Peyer's patch (tissue), 4 donors: ENCODE data around the gene TEX51. TPM values are rescaled to one million over a fixed set of nuclear protein-coding genes. Genes with fewer than 3 reads are reported as not detected.

ENCODE experiments used
- DNase-seq, 3 donors: peaks; one replicate each; pipeline ENCODE4 v3.0.0-alpha.2; 2017 to 2019
- H3K27ac ChIP-seq, 4 donors: fragments of 200-600 bp; sonication (generic); one replicate each; pipeline ENCODE4 v1.5.1; 2016 to 2019
- H3K27me3 ChIP-seq, 2 donors: fragments of 200-600 bp; sonication (generic); one replicate each; pipeline ENCODE4 v1.5.1; 2019
- H3K36me3 ChIP-seq, 3 donors: fragments of 200-600 bp; sonication (generic); one replicate each; pipeline ENCODE4 v1.5.1; 2016 to 2019
- H3K4me1 ChIP-seq, 4 donors: fragments of 200-600 bp; sonication (generic); one replicate each; pipeline ENCODE4 v1.5.1; 2016 to 2019
- H3K4me3 ChIP-seq, 4 donors: fragments of 200-600 bp; sonication (generic); 1 replicate in 3 of 4; 2 replicates in 1 of 4; pipeline ENCODE4 v1.5.1; 2016 to 2019; ENCODE audit warnings: mild to moderate bottlenecking in 1 of 4
- H3K9me3 ChIP-seq, 4 donors: fragments of 200-600 bp; sonication (generic); one replicate each; pipeline ENCODE4 v1.5.1; 2016 to 2019; ENCODE audit warnings: mild to moderate bottlenecking in 1 of 4
- POLR2A ChIP-seq, 2 donors: fragments of 450-650 bp; IDR thresholded peaks; one replicate each; pipeline ENCODE4 v1.5.1; 2017; ENCODE audit warnings: antibody characterized with exemption in 2 of 2, mild to moderate bottlenecking in 2 of 2, moderate library complexity in 2 of 2
- total RNA-seq, 4 donors: library from RNA; depleted of rRNA; stranded (reverse); fragments of >200 nt; gene quantifications; one replicate each; pipeline ENCODE4 v1.1.0, GENCODE V29; 2016
- TF ChIP-seq, protein P1 (sequence below), 6 experiments: fragments of 450-650 bp in 4 of 6; fragments of 200-600 bp in 2 of 6; sonication (generic) in 1 of 6; IDR thresholded peaks; one replicate each; pipeline ENCODE4 v1.5.1; 2017 to 2019; ENCODE audit warnings: antibody characterized with exemption in 6 of 6, mild to moderate bottlenecking in 3 of 6, moderate library complexity in 1 of 6

The TEX51 gene
- total RNA-seq, 4 donors from 2014 or later = not detected

DNA sequence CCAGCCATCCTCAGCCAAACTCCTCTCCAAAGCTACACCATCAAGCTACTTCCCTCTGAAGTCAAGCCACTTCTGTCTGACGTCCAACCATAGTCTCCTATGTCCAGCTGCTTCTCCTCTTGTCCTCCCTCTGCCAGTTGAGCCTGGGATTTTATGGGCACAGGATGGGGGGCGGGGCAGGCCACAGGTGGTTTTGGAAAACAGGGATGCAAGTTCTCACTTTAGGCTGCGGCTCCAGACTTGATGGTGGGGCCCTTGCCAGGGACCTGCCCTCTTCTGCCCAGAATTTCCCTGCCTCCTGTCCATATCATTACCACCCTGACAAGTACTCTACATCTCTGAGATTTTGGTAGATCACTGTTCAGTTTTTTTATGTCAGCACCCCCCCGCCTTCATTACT, 41.6 kb downstream of the TEX51 start:
- TF ChIP-seq, protein P1, sequence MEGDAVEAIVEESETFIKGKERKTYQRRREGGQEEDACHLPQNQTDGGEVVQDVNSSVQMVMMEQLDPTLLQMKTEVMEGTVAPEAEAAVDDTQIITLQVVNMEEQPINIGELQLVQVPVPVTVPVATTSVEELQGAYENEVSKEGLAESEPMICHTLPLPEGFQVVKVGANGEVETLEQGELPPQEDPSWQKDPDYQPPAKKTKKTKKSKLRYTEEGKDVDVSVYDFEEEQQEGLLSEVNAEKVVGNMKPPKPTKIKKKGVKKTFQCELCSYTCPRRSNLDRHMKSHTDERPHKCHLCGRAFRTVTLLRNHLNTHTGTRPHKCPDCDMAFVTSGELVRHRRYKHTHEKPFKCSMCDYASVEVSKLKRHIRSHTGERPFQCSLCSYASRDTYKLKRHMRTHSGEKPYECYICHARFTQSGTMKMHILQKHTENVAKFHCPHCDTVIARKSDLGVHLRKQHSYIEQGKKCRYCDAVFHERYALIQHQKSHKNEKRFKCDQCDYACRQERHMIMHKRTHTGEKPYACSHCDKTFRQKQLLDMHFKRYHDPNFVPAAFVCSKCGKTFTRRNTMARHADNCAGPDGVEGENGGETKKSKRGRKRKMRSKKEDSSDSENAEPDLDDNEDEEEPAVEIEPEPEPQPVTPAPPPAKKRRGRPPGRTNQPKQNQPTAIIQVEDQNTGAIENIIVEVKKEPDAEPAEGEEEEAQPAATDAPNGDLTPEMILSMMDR (IDR thresholded peaks at IDR 0.05) = no peak
- no peak for TF ChIP-seq POLR2A (IDR thresholded peaks at IDR 0.05)
- peaks cover 0 to 5% (median 0%) of the 10 kb centered on the region in 4 donors for H3K9me3 ChIP-seq
- no peak overlapping the region for H3K27ac ChIP-seq
- H3K4me3 ChIP-seq = no peak overlapping the region
- no peak for DNase-seq
- no peaks in the 10 kb centered on the region for H3K27me3 ChIP-seq
- H3K4me1 ChIP-seq = no peaks in the 10 kb centered on the region
- no peaks in the 10 kb centered on the region for H3K36me3 ChIP-seq

DNA sequence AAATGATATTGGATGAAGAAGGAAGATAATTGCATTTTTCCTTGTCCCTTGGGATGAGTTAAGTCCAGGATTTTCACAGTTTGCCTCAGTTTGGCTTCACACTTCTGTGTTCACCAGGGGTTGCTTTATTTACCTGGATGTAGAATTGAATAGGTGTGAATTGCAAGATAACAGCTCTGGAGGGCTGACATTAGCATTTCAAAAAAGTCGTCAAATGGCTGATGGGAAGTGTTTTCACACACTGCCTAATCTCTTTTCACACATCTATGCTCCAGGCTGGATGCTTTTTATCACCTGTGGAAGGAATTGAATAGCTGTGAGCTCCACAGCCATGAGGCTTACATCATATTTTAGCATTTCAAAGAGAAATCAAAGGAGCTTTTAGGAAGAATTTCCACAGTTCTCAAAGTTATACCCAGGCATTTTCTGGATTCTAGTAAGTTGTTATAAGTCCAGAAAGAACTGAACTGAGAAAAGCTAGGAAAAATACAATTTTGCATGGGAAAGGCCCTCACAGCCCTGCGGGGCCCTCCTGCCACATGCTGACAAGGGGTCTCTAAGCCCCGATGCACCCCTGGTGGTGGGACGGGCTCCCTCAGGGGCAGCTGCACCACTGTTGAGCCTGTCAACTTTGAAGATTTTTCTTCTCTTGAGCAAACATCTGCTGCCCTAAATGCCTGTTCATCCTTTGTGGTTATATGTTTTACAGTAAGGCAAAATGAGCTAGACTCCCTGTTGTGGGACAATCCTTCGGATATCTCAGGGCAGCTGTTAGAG, 43.9 kb downstream of the TEX51 start:
- no peak for DNase-seq
- peaks cover 0 to 5% (median 0%) of the 10 kb centered on the region in 4 donors for H3K9me3 ChIP-seq
- H3K36me3 ChIP-seq = no peaks in the 10 kb centered on the region
- TF ChIP-seq, protein P1 (IDR thresholded peaks at IDR 0.05) = no peak
- no peak for TF ChIP-seq POLR2A (IDR thresholded peaks at IDR 0.05)
- H3K4me1 ChIP-seq = no peaks in the 10 kb centered on the region
- no peak overlapping the region for H3K4me3 ChIP-seq
- H3K27ac ChIP-seq = no peak overlapping the region
- no peaks in the 10 kb centered on the region for H3K27me3 ChIP-seq

DNA sequence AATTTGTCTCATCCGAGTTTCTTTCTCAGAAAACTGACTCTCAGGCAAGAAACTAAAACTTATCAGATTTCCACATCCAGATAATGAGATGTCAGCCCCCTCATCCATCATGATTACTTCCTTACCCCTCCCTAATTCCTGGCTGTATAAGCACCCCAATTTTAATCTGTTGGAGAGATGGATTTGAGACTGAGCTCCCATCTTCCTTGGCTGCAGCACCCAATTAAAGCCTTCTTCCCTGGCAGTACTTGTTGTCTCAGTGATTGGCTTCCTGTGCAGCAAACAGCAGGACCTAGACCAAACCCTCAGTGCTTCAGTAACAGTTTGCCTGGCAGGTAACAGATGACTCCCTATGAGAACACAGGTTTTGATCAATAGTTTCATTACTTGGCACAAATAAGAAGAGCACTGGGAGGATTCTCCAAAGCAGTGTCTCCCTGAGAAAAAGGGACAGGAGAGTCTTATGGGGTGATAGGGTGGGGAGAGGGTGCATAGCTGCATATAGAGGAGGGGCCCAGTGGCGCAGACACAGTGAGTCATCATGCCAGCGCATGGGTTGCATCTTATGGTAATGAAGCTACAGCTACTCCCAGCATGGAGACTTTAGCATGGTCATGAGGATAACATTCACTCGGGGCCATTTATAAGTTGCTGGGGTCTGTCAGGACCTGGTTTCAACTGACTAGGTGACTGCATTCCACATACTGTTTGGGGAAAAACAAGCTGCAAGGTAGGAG, 45.1 kb downstream of the TEX51 start:
- DNase-seq = no peak
- TF ChIP-seq, protein P1 (IDR thresholded peaks at IDR 0.05) = no peak
- no peak for TF ChIP-seq POLR2A (IDR thresholded peaks at IDR 0.05)
- H3K36me3 ChIP-seq = no peaks in the 10 kb centered on the region

DNA sequence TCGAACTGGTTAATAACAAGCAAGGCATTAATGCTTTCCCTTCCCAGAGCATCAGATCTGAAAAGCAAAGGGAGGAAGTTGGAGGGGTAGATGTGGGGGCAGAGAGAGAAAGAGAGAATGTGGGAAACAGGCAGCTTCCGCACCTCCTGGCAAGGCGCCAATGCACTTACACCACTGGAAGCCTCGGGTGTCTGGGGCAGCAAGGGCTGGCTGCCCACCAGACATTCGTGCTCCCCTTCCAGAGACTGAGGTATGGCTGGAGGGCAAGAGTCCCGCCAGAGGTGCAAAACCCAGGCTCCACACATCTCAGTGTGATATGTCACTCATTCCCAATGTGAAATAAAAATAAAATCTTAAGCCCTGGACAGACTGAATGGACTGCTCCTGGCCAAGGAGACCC, 46.4 kb downstream of the TEX51 start:
- H3K9me3 ChIP-seq = peaks cover 0 to 5% (median 0%) of the 10 kb centered on the region in 4 donors
- no peak overlapping the region for H3K27ac ChIP-seq
- TF ChIP-seq, protein P1 (IDR thresholded peaks at IDR 0.05) = no peak
- no peak for TF ChIP-seq POLR2A (IDR thresholded peaks at IDR 0.05)
- no peaks in the 10 kb centered on the region for H3K4me1 ChIP-seq
- no peak for DNase-seq
- H3K4me3 ChIP-seq = no peak overlapping the region
- no peaks in the 10 kb centered on the region for H3K36me3 ChIP-seq
- H3K27me3 ChIP-seq = no peaks in the 10 kb centered on the region

More for the DNA sequence above, 45.1 kb downstream of the TEX51 start:
- Histone ChIP-seq H3K4me1 (no peaks in the 10 kb centered on the region), H3K4me3 (no peak overlapping the region), H3K9me3 (peaks cover 0 to 5% (median 0%) of the 10 kb centered on the region in 4 donors), H3K27ac (no peak overlapping the region), H3K27me3 (no peaks in the 10 kb centered on the region)

DNA sequence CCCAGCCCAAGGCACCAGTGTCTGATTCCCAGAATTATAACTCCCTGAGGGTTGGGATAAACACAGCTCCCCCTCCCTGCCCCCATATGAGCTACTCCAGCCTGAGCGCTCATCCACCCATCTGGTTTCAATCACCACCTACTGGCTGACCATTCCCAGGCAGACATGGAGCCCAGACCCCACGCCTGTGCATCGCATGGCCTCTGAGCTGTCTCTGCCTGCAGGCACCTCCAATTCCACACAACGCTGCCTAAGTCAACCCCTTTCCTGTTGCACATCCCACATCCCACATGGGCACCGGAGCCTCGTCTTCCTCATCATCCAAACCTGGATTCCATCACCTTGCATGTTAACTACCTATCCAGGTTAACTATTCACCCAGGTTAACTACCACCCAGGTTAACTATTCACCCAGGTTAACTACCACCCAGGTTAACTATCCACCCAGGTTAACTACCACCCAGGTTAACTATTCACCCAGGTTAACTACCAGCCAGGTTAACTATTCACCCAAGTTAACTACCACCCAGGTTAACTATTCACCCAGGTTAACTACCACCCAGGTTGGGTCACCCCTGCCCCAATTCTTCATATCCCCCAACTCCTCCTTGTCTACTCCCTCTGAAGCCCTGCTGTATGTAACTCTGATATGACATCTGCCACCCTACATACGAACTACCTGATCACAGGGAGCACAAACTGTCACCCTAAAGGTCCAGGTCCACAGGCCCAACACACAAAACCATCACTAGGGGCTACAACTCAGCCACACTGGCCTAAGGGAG, 47.8 kb downstream of the TEX51 start:
- Histone ChIP-seq H3K9me3 (peaks cover 0 to 5% (median 0%) of the 10 kb centered on the region in 4 donors), H3K4me3 (no peak overlapping the region), H3K4me1 (no peaks in the 10 kb centered on the region), H3K27ac (no peak overlapping the region), H3K36me3 (no peaks in the 10 kb centered on the region), H3K27me3 (no peaks in the 10 kb centered on the region)
- no peak for DNase-seq
- TF ChIP-seq POLR2A (IDR thresholded peaks at IDR 0.05) = no peak
- TF ChIP-seq, protein P1 (IDR thresholded peaks at IDR 0.05) = no peak
